ENCODE data around the gene ISCA2.
A peak's percentile ranks its signal among the peaks of the same experiment; 100 is the strongest.

The ISCA2 gene

DNA sequence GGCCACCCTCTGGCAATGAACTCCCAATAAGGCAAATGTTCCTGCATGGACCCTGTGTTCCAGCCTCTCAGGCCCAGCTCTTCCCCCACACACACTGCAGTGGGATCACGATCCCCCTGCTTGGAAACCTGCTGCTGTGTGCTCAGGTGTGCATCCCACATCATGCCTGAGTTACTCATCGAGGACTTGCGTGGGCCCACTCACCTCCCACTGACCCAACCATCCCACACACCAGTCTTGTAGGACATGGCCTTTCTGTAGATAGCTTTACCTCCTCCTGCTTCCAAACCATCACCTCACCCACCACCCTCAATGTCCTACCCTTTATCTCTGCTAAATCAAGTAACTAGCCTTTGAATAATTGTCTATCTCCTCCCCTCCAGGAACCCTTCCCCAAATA lies 25.1 kb upstream of the ISCA2 start:
- H3K18ac ChIP-seq (ENCODE audit: low read depth in 1 of 2, low read length in 2 of 2) = no peak overlapping the region
- no peak overlapping the region for H2BK12ac ChIP-seq (ENCODE audit: low read length in 2 of 2)
- H2BK5ac ChIP-seq (ENCODE audit: low read depth, low read length, poor library complexity, severe bottlenecking) = no peak overlapping the region
- no peak overlapping the region for H3K23ac ChIP-seq (ENCODE audit: low read length in 2 of 2)
- H4K8ac ChIP-seq (ENCODE audit: low read length) = no peak overlapping the region
- H3K9ac ChIP-seq (ENCODE audit: low read length) = no peak overlapping the region
- no peak overlapping the region for H3K4me3 ChIP-seq (ENCODE audit: insufficient read depth in 1 of 2, low read depth in 1 of 2, low read length in 2 of 2)
- H3K36me3 ChIP-seq (ENCODE audit: control insufficient read depth in 1 of 2, insufficient read depth in 2 of 2, low read depth in 1 of 2, low read length in 2 of 2) = peaks cover 4 to 7% of the 10 kb centered on the region in 2 experiments
- H3K79me1 ChIP-seq (replicated peaks; ENCODE audit: low read length, poor library complexity, severe bottlenecking) = no peaks in the 10 kb centered on the region
- no peak overlapping the region for H3K14ac ChIP-seq (ENCODE audit: low read length in 2 of 2)
- H3K4me1 ChIP-seq (ENCODE audit: control insufficient read depth, insufficient read depth, low read depth, low read length) = no peaks in the 10 kb centered on the region
- H2AK5ac ChIP-seq (ENCODE audit: low read length, severe bottlenecking) = no peak overlapping the region
- no peaks in the 10 kb centered on the region for H3K9me3 ChIP-seq (ENCODE audit: control insufficient read depth, low read length)
- peak overlapping the region; percentile 12 for H2BK15ac ChIP-seq (ENCODE audit: low read depth, poor library complexity, severe bottlenecking)
- 89% methylated on average over 3 of the region's 3 CpGs for WGBS
- H3K4ac ChIP-seq (ENCODE audit: low read depth in 1 of 2, low read length in 2 of 2) = no peak overlapping the region
- DNase-seq = no peak
- H3K27me3 ChIP-seq (ENCODE audit: control insufficient read depth in 1 of 2, insufficient read depth in 1 of 2, low read length in 2 of 2) = peaks cover 18 to 24% of the 10 kb centered on the region in 2 experiments
- H3K27ac ChIP-seq (ENCODE audit: low read length, poor library complexity, severe bottlenecking) = no peak overlapping the region
- no peak overlapping the region for H2AFZ ChIP-seq (ENCODE audit: low read depth, low read length)
- no peak overlapping the region for H2BK120ac ChIP-seq (ENCODE audit: low read depth, low read length)
- H3K4me2 ChIP-seq (ENCODE audit: low read length, poor library complexity, severe bottlenecking) = no peak overlapping the region
- H4K91ac ChIP-seq (ENCODE audit: low read length) = no peak overlapping the region

DNA sequence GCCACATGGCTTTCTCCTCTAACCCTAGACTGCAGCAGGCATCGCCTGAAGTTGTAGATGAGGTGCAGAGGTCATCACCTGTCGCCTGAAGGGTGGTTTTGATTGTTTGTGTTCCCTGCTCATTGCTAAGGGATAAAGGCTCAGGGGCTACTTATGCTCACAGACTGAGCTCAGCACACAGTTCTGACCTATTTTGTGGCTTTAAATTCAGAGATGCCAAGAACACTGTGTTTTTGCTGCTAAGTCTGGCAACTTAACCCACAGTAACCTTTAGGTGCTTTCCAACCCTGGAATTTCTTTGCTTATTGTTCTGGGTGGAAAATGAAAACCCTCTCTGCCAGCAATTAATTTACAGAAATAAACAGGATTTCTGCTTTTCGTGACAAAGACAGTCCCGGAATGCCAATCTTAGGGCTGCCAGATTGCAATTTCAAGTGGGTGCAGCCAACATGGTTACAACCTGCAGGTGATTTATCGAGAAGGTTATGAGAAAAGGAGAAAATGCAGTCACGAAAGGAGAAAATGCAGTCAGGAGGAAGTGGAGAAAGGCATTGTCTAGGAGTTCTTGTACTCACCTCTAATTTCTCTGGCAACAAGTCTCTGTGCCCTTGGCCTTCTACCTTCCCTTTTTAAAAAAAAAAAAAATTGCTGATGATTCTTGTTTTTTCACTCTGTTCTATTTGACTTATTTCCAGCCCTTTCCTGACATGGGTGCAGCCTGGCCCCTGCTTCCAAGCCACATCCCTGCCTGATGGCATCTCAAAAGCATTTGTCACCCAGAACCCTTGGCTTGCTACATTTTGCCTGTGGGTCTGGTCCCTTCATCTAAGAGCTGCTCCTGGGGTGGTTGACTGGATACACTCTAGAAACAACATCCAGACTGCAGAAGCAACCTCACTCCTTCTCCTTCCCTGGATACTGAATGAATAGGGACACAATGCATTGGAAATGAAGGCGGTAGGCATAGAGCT lies 23.7 kb upstream of the ISCA2 start:
- Histone ChIP-seq H3K14ac (ENCODE audit: low read length in 2 of 2) (no peak overlapping the region), H3K9ac (ENCODE audit: low read length) (no peak overlapping the region), H4K8ac (ENCODE audit: low read length) (peak overlapping the region; percentile 36), H2BK12ac (ENCODE audit: low read length in 2 of 2) (no peak overlapping the region), H3K18ac (ENCODE audit: low read depth in 1 of 2, low read length in 2 of 2) (no peak overlapping the region), H2AFZ (ENCODE audit: low read depth, low read length) (no peak overlapping the region), H3K27me3 (ENCODE audit: control insufficient read depth in 1 of 2, insufficient read depth in 1 of 2, low read length in 2 of 2) (peaks cover 6 to 13% of the 10 kb centered on the region in 2 experiments), H2AK5ac (ENCODE audit: low read length, severe bottlenecking) (no peak overlapping the region), H2BK15ac (ENCODE audit: low read depth, poor library complexity, severe bottlenecking) (no peak overlapping the region), H3K4me3 (ENCODE audit: insufficient read depth in 1 of 2, low read depth in 1 of 2, low read length in 2 of 2) (no peak overlapping the region), H3K4me2 (ENCODE audit: low read length, poor library complexity, severe bottlenecking) (no peak overlapping the region), H3K79me1 (replicated peaks; ENCODE audit: low read length, poor library complexity, severe bottlenecking) (no peaks in the 10 kb centered on the region), H3K9me3 (ENCODE audit: control insufficient read depth, low read length) (no peaks in the 10 kb centered on the region), H3K4me1 (ENCODE audit: control insufficient read depth, insufficient read depth, low read depth, low read length) (no peaks in the 10 kb centered on the region), H3K36me3 (ENCODE audit: control insufficient read depth in 1 of 2, insufficient read depth in 2 of 2, low read depth in 1 of 2, low read length in 2 of 2) (peaks cover 14% of the 10 kb centered on the region in 2 experiments), H2BK5ac (ENCODE audit: low read depth, low read length, poor library complexity, severe bottlenecking) (no peak overlapping the region), H2BK120ac (ENCODE audit: low read depth, low read length) (no peak overlapping the region), H4K91ac (ENCODE audit: low read length) (no peak overlapping the region), H3K4ac (ENCODE audit: low read depth in 1 of 2, low read length in 2 of 2) (no peak overlapping the region), H3K23ac (ENCODE audit: low read length in 2 of 2) (no peak overlapping the region), H3K27ac (ENCODE audit: low read length, poor library complexity, severe bottlenecking) (no peak overlapping the region)
- DNase-seq = no peak
- WGBS = 90% methylated on average over 6 of the region's 7 CpGs

DNA sequence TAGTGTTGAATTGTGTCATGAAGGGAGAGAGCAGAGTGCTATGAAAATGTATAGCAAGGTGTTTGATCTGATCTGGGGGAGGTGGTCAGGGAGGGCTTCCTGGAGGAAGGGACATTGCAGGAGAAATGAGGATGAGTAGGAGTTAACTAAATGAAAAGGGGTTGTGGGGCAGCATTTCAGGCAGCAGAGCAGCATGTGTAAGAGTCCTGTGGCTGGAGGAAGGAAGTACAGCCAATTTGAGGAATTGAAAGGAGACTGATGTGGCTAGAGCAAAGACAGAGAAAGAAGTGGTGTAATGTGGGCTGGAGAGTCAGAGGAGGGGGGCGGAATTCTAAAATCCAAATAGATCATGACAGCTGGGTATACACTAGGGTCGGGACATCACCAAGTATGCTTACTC lies 21.0 kb upstream of the ISCA2 start:
- Histone ChIP-seq H3K9me3 (ENCODE audit: control insufficient read depth, low read length) (no peaks in the 10 kb centered on the region), H2BK120ac (ENCODE audit: low read depth, low read length) (no peak overlapping the region), H2BK12ac (ENCODE audit: low read length in 2 of 2) (no peak overlapping the region), H3K4me3 (ENCODE audit: insufficient read depth in 1 of 2, low read depth in 1 of 2, low read length in 2 of 2) (no peak overlapping the region), H2AK5ac (ENCODE audit: low read length, severe bottlenecking) (no peak overlapping the region), H3K36me3 (ENCODE audit: control insufficient read depth in 1 of 2, insufficient read depth in 2 of 2, low read depth in 1 of 2, low read length in 2 of 2) (peaks cover 17 to 20% of the 10 kb centered on the region in 2 experiments), H3K23ac (ENCODE audit: low read length in 2 of 2) (no peak overlapping the region), H3K4ac (ENCODE audit: low read depth in 1 of 2, low read length in 2 of 2) (no peak overlapping the region), H3K27ac (ENCODE audit: low read length, poor library complexity, severe bottlenecking) (no peak overlapping the region), H3K4me1 (ENCODE audit: control insufficient read depth, insufficient read depth, low read depth, low read length) (peaks cover 6% of the 10 kb centered on the region), H4K8ac (ENCODE audit: low read length) (no peak overlapping the region), H2AFZ (ENCODE audit: low read depth, low read length) (no peak overlapping the region), H3K27me3 (ENCODE audit: control insufficient read depth in 1 of 2, insufficient read depth in 1 of 2, low read length in 2 of 2) (no peaks in the 10 kb centered on the region), H3K18ac (ENCODE audit: low read depth in 1 of 2, low read length in 2 of 2) (no peak overlapping the region), H3K4me2 (ENCODE audit: low read length, poor library complexity, severe bottlenecking) (no peak overlapping the region), H3K79me1 (replicated peaks; ENCODE audit: low read length, poor library complexity, severe bottlenecking) (no peaks in the 10 kb centered on the region), H2BK15ac (ENCODE audit: low read depth, poor library complexity, severe bottlenecking) (no peak overlapping the region), H3K14ac (ENCODE audit: low read length in 2 of 2) (no peak overlapping the region), H2BK5ac (ENCODE audit: low read depth, low read length, poor library complexity, severe bottlenecking) (no peak overlapping the region), H4K91ac (ENCODE audit: low read length) (no peak overlapping the region), H3K9ac (ENCODE audit: low read length) (no peak overlapping the region)
- no peak for DNase-seq
- 100% methylated on average over 1 of the region's 2 CpGs for WGBS

DNA sequence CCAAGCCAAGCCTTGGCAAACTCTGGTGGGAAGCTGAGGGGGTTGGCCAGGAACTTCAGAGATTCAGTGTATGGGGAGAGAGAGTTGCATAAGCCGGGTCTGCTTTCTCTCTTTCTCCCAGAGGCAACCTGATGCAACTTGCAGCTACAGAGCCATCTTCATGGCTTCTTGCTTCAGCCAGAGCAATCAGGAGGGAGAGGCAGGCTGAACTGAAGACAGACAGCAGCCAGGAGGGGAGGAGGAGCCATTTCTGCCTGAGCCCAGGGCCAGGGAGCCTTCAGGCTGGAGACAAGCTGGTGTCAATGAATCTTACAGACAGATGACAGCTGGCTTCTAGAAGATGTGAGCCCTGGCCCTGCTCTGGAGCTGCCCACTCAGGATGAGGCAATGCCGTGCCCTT lies 19.2 kb upstream of the ISCA2 start:
- H2AK5ac ChIP-seq (ENCODE audit: low read length, severe bottlenecking) = no peak overlapping the region
- H2BK12ac ChIP-seq (ENCODE audit: low read length in 2 of 2) = no peak overlapping the region
- no peak overlapping the region for H4K8ac ChIP-seq (ENCODE audit: low read length)
- H2BK15ac ChIP-seq (ENCODE audit: low read depth, poor library complexity, severe bottlenecking) = no peak overlapping the region
- H3K27me3 ChIP-seq (ENCODE audit: control insufficient read depth in 1 of 2, insufficient read depth in 1 of 2, low read length in 2 of 2) = no peaks in the 10 kb centered on the region
- H3K9ac ChIP-seq (ENCODE audit: low read length) = no peak overlapping the region
- H3K4ac ChIP-seq (ENCODE audit: low read depth in 1 of 2, low read length in 2 of 2) = no peak overlapping the region
- no peak overlapping the region for H3K14ac ChIP-seq (ENCODE audit: low read length in 2 of 2)
- H3K23ac ChIP-seq (ENCODE audit: low read length in 2 of 2) = no peak overlapping the region
- no peaks in the 10 kb centered on the region for H3K9me3 ChIP-seq (ENCODE audit: control insufficient read depth, low read length)
- no peaks in the 10 kb centered on the region for H3K79me1 ChIP-seq (replicated peaks; ENCODE audit: low read length, poor library complexity, severe bottlenecking)
- no peak overlapping the region for H2BK5ac ChIP-seq (ENCODE audit: low read depth, low read length, poor library complexity, severe bottlenecking)
- H2AFZ ChIP-seq (ENCODE audit: low read depth, low read length) = no peak overlapping the region
- no peak overlapping the region for H4K91ac ChIP-seq (ENCODE audit: low read length)
- DNase-seq = no peak
- H3K4me3 ChIP-seq (ENCODE audit: insufficient read depth in 1 of 2, low read depth in 1 of 2, low read length in 2 of 2) = no peak overlapping the region
- H3K36me3 ChIP-seq (ENCODE audit: control insufficient read depth in 1 of 2, insufficient read depth in 2 of 2, low read depth in 1 of 2, low read length in 2 of 2) = peaks cover 21 to 35% of the 10 kb centered on the region in 2 experiments
- H3K18ac ChIP-seq (ENCODE audit: low read depth in 1 of 2, low read length in 2 of 2) = no peak overlapping the region
- H3K4me2 ChIP-seq (ENCODE audit: low read length, poor library complexity, severe bottlenecking) = no peak overlapping the region
- no peak overlapping the region for H2BK120ac ChIP-seq (ENCODE audit: low read depth, low read length)
- WGBS = 67% methylated on average over 1 of the region's 2 CpGs
- H3K4me1 ChIP-seq (ENCODE audit: control insufficient read depth, insufficient read depth, low read depth, low read length) = peaks cover 6% of the 10 kb centered on the region
- H3K27ac ChIP-seq (ENCODE audit: low read length, poor library complexity, severe bottlenecking) = no peak overlapping the region
